ENCODE measurements around the gene OLFML2A.

Gene OLFML2A

GRCh38 chr9:124800306-124801259, 23.6 kb downstream of the OLFML2A start:
- DNase-seq, result no peak

- no peak for DNase-seq
Observed at GRCh38 chr9:124801356-124801755, 24.4 kb downstream of the OLFML2A start.

GRCh38 chr9:124802426-124802825, 25.5 kb downstream of the OLFML2A start:
- DNase-seq, result no peak

GRCh38 chr9:124803911-124804310, 27.0 kb downstream of the OLFML2A start:
- DNase-seq, result no peak

- DNase-seq, result no peak
Observed at GRCh38 chr9:124805186-124805585, 28.3 kb downstream of the OLFML2A start.

- DNase-seq, result no peak
Observed at GRCh38 chr9:124808246-124808956, 31.5 kb downstream of the OLFML2A start.

- no peak for DNase-seq
Observed at GRCh38 chr9:124809211-124809610, 32.3 kb downstream of the OLFML2A start.

- DNase-seq, result no peak
Observed at GRCh38 chr9:124809741-124810500, 33.0 kb downstream of the OLFML2A start.

- DNase-seq, result no peak
Observed at GRCh38 chr9:124810663-124811355, 33.9 kb downstream of the OLFML2A start.

GRCh38 chr9:124812441-124812876, 35.5 kb downstream of the OLFML2A start:
- no peak for DNase-seq

GRCh38 chr9:124813041-124813440, 36.1 kb downstream of the OLFML2A start:
- no peak for DNase-seq

GRCh38 chr9:124813501-124814163, 36.7 kb downstream of the OLFML2A start:
- no peak for DNase-seq

- DNase-seq, result no peak
Observed at GRCh38 chr9:124814164-124814535, 37.2 kb downstream of the OLFML2A start.

- no peak for DNase-seq
Observed at GRCh38 chr9:124815601-124816000, 38.7 kb downstream of the OLFML2A start.

GRCh38 chr9:124818431-124819281, 41.7 kb downstream of the OLFML2A start:
- no peak for DNase-seq

GRCh38 chr9:124820698-124821623, 44.0 kb downstream of the OLFML2A start:
- no peak for DNase-seq

GRCh38 chr9:124828489-124829333, 51.8 kb downstream of the OLFML2A start:
- no peak for DNase-seq

GRCh38 chr9:124829334-124829669, 52.4 kb downstream of the OLFML2A start:
- DNase-seq, result no peak

- DNase-seq, result no peak
Observed at GRCh38 chr9:124830593-124830992, 53.7 kb downstream of the OLFML2A start.
